ENCODE data around the gene YWHAG.
"Not testable (repeated sequence)": the region's sequence is repeated elsewhere in the genome, so short reads cannot be mapped to it uniquely, and the experiment has no call there.

YWHAG gene

GRCh38 chr7:76338298-76339084 is 20.3 kb downstream of the YWHAG start:
- Histone ChIP-seq H3K4me3 (ENCODE audit: insufficient read depth, low read depth, low read length) (no peak overlapping the region), H3K27me3 (ENCODE audit: control insufficient read depth, insufficient read depth, low read length, poor library complexity, severe bottlenecking) (no peaks in the 10 kb centered on the region), H3K4me1 (ENCODE audit: control insufficient read depth, insufficient read depth, low read length) (no peaks in the 10 kb centered on the region), H3K9me3 (ENCODE audit: control insufficient read depth, low read length) (no peaks in the 10 kb centered on the region), H3K27ac (ENCODE audit: insufficient read depth, low read depth, low read length, poor library complexity, severe bottlenecking) (no peak overlapping the region), H3K36me3 (ENCODE audit: control insufficient read depth, insufficient read depth, low read length) (peaks cover 19% of the 10 kb centered on the region)
- WGBS, 2 experiments = 93 to 95% methylated on average over 8 to 9 of the region's 9 CpGs

DNA sequence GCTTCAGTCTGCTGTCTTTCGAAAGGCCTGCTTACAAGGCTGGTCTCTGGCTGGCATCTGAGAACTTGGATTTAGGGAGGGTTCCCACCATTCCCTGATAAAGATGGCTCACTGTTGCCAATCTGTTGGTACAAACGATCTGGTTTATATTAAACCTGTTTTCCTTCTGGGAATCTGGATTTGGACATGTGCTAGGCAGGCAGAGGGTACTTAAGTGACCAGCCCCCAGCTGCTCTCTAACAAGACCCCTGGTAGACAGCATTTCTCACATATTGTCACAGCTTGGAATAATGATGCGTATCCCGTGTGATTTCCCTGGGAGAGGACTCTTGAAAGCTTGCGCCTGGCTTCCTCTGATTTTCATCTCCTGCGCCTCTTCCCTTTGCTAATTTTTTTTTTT is 21.6 kb downstream of the YWHAG start:
- Histone ChIP-seq H3K9me3 (ENCODE audit: control insufficient read depth, low read length) (no peaks in the 10 kb centered on the region), H3K36me3 (ENCODE audit: control insufficient read depth, insufficient read depth, low read length) (peaks cover 19% of the 10 kb centered on the region), H3K4me1 (ENCODE audit: control insufficient read depth, insufficient read depth, low read length) (no peaks in the 10 kb centered on the region), H3K27me3 (ENCODE audit: control insufficient read depth, insufficient read depth, low read length, poor library complexity, severe bottlenecking) (no peaks in the 10 kb centered on the region), H3K4me3 (ENCODE audit: insufficient read depth, low read depth, low read length) (no peak overlapping the region), H3K27ac (ENCODE audit: insufficient read depth, low read depth, low read length, poor library complexity, severe bottlenecking) (no peak overlapping the region)
- 92 to 94% methylated on average over 6 of the region's 6 CpGs for WGBS, 2 experiments

DNA sequence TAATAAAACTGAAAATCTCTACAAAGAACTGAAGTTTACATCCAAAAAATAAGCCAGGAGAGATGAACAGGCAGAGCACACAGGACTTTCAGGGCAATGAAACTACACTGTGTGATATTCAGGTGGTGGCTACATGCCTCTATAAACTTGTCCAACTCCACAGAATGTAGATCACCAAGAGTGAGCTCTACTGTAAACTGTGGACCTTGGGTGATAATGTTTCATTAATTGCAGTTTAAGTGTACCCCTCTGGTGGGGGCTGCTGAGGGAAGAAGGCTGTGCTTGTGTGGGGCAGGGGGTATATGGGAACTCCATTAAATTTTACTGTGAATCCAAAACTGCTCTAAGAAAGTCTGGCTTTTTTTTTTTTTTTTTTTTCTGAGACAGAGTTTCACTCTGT is 22.7 kb downstream of the YWHAG start:
- peaks cover 11% of the 10 kb centered on the region for H3K36me3 ChIP-seq (ENCODE audit: control insufficient read depth, insufficient read depth, low read length)
- H3K27me3 ChIP-seq (ENCODE audit: control insufficient read depth, insufficient read depth, low read length, poor library complexity, severe bottlenecking) = no peaks in the 10 kb centered on the region
- H3K27ac ChIP-seq (ENCODE audit: insufficient read depth, low read depth, low read length, poor library complexity, severe bottlenecking) = no peak overlapping the region
- no peaks in the 10 kb centered on the region for H3K9me3 ChIP-seq (ENCODE audit: control insufficient read depth, low read length)
- no peak overlapping the region for H3K4me3 ChIP-seq (ENCODE audit: insufficient read depth, low read depth, low read length)
- H3K4me1 ChIP-seq (ENCODE audit: control insufficient read depth, insufficient read depth, low read length) = no peaks in the 10 kb centered on the region

DNA sequence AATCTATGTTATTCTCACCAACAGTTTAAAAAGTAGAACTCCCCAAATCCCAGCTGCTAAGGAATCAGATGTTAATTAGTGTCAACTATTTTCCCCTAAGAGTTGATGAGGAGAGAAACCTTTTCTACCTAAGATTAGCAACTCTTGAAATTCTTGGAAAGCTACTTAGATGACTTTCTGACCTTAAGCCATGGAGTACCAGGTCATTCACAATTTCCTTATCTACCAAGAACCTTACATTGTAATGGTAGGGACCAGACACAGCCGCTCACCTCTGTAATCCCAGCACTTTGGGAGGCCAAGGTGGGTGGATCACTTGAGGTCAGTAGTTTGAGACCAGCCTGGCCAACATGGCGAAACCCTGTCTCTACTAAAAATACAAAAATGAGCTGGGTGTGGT is 23.4 kb downstream of the YWHAG start:
- 91 to 95% methylated on average over 2 of the region's 2 CpGs for WGBS, 2 experiments
- H3K4me1 ChIP-seq (ENCODE audit: control insufficient read depth, insufficient read depth, low read length); H3K27me3 ChIP-seq (ENCODE audit: control insufficient read depth, insufficient read depth, low read length, poor library complexity, severe bottlenecking); H3K9me3 ChIP-seq (ENCODE audit: control insufficient read depth, low read length); H3K4me3 ChIP-seq (ENCODE audit: insufficient read depth, low read depth, low read length); H3K27ac ChIP-seq (ENCODE audit: insufficient read depth, low read depth, low read length, poor library complexity, severe bottlenecking): not testable (repeated sequence)
- H3K36me3 ChIP-seq (ENCODE audit: control insufficient read depth, insufficient read depth, low read length) = peaks cover 14% of the 10 kb centered on the region

DNA sequence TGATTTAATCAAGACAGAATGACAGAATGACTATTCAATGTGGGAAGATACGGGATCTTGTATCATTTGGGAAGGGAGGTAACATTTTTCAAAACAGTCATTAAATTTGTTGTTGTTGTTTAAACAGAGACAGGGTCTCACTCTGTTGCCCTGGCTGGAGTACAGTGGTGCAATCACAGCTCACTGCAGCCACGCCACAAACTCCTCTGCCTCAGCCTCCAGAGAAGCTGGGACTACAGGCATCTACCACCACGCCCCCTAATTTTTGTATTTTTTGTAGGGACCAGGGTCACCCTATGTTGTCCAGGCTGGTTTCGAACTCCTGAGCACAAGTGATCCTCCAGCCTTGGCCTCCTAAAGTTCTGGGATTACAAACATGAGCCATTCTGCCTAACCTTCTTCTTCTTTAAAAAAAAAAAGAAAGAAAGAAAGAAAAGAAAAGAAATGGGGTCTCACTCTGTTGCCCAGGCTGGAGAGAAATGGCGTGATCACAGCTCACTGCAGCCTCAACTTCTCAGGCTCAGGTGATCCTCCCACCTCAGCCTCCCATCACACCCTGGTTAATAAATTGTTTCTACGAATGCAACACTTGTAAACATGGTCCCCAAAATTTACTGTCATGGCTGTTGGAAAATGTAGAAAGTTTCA is 24.3 kb downstream of the YWHAG start:
- Histone ChIP-seq H3K27ac (ENCODE audit: insufficient read depth, low read depth, low read length, poor library complexity, severe bottlenecking) (no peak overlapping the region), H3K9me3 (ENCODE audit: control insufficient read depth, low read length) (no peaks in the 10 kb centered on the region), H3K4me3 (ENCODE audit: insufficient read depth, low read depth, low read length) (no peak overlapping the region), H3K27me3 (ENCODE audit: control insufficient read depth, insufficient read depth, low read length, poor library complexity, severe bottlenecking) (no peaks in the 10 kb centered on the region), H3K4me1 (ENCODE audit: control insufficient read depth, insufficient read depth, low read length) (no peaks in the 10 kb centered on the region), H3K36me3 (ENCODE audit: control insufficient read depth, insufficient read depth, low read length) (peaks cover 17% of the 10 kb centered on the region)
- WGBS, 2 experiments = 95 to 96% methylated on average over 6 of the region's 6 CpGs

DNA sequence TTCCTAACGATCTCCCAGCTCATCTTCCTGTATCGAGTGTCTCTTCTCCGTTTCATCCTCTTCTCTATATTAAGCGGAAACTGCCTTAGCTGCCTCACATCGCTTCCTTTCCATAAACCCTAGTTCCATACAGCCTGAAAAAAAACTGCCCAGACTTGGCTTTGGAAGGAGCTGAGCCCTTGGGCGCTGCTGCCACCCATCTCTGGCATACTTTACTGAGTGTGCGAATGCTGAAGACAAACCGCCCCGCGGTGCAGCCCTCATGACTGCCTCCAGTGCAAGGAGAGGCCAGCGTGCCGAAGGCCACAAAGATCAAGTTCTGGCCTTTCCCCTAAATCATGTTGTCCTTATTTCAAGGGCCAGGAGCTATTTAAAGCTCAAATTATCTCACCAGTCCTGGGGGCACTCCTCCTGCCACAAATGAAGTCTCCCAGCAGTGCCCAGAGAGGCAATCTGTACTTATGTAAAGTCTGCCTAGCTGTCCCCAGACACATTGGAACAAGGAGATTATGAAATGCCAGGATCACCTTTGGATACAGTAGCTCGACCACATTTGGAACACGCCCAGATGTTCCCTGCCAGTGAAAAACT is 25.2 kb downstream of the YWHAG start:
- no peaks in the 10 kb centered on the region for H3K27me3 ChIP-seq (ENCODE audit: control insufficient read depth, insufficient read depth, low read length, poor library complexity, severe bottlenecking)
- WGBS, 2 experiments = 95% methylated on average over 14 of the region's 14 CpGs
- H3K36me3 ChIP-seq (ENCODE audit: control insufficient read depth, insufficient read depth, low read length) = peaks cover 17% of the 10 kb centered on the region
- H3K4me1 ChIP-seq (ENCODE audit: control insufficient read depth, insufficient read depth, low read length) = no peaks in the 10 kb centered on the region
- no peak overlapping the region for H3K4me3 ChIP-seq (ENCODE audit: insufficient read depth, low read depth, low read length)
- H3K27ac ChIP-seq (ENCODE audit: insufficient read depth, low read depth, low read length, poor library complexity, severe bottlenecking) = no peak overlapping the region
- no peaks in the 10 kb centered on the region for H3K9me3 ChIP-seq (ENCODE audit: control insufficient read depth, low read length)

DNA sequence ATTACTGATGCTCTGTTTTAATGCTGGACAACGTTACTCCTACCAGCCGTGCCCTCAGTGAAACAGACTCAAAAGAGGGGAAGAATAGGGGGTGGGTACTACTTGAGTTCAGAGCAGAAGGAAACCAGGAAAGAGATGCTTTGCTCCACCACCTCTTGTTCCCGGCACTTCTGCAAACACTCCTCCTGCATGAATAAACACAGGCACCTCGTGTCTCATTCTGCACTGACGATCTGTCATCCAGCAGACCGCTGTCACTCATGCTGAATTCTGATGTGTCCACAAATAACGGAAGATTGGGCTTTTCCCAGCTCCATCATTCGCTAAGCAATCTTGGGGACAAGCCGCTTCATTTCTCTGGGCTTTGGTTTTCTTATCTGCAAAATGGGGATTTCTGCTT is 26.7 kb downstream of the YWHAG start:
- whole genome bisulfite sequencing, 2 experiments = 92 to 93% methylated on average over 9 of the region's 9 CpGs
- no peaks in the 10 kb centered on the region for H3K9me3 ChIP-seq (ENCODE audit: control insufficient read depth, low read length)
- peaks cover 19% of the 10 kb centered on the region for H3K36me3 ChIP-seq (ENCODE audit: control insufficient read depth, insufficient read depth, low read length)

GRCh38 chr7:76330673-76331072 is 28.1 kb downstream of the YWHAG start:
- Histone ChIP-seq H3K27ac (ENCODE audit: insufficient read depth, low read depth, low read length, poor library complexity, severe bottlenecking) (no peak overlapping the region), H3K27me3 (ENCODE audit: control insufficient read depth, insufficient read depth, low read length, poor library complexity, severe bottlenecking) (no peaks in the 10 kb centered on the region), H3K4me1 (ENCODE audit: control insufficient read depth, insufficient read depth, low read length) (no peaks in the 10 kb centered on the region), H3K36me3 (ENCODE audit: control insufficient read depth, insufficient read depth, low read length) (peaks cover 22% of the 10 kb centered on the region), H3K9me3 (ENCODE audit: control insufficient read depth, low read length) (no peaks in the 10 kb centered on the region), H3K4me3 (ENCODE audit: insufficient read depth, low read depth, low read length) (no peak overlapping the region)
- 93 to 95% methylated on average over 5 of the region's 5 CpGs for WGBS, 2 experiments

More for the DNA sequence above, 26.7 kb downstream of the YWHAG start:
- Histone ChIP-seq H3K27me3 (ENCODE audit: control insufficient read depth, insufficient read depth, low read length, poor library complexity, severe bottlenecking) (no peaks in the 10 kb centered on the region), H3K4me3 (ENCODE audit: insufficient read depth, low read depth, low read length) (no peak overlapping the region), H3K27ac (ENCODE audit: insufficient read depth, low read depth, low read length, poor library complexity, severe bottlenecking) (no peak overlapping the region), H3K4me1 (ENCODE audit: control insufficient read depth, insufficient read depth, low read length) (no peaks in the 10 kb centered on the region)

DNA sequence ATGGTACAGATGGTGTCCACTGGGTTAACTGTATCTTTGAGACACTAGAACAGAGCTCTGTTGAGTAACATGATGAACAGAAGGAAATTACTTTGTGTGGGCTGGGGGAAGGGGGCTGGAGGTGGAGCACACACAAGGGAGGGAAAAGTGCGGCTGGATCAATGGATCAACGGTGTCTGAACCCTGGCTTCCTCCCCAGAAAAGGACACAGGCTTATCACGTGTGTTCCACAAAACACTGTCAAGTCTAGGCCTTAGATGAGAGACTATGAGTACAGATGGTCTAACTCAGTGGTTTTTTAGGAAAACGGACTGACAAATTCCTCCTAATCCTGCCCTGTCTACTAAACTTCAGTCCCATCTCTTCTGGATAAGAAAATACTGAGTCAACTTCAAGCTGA is 28.5 kb downstream of the YWHAG start:
- WGBS, 2 experiments = 94 to 98% methylated on average over 4 of the region's 4 CpGs
- no peaks in the 10 kb centered on the region for H3K9me3 ChIP-seq (ENCODE audit: control insufficient read depth, low read length)

DNA sequence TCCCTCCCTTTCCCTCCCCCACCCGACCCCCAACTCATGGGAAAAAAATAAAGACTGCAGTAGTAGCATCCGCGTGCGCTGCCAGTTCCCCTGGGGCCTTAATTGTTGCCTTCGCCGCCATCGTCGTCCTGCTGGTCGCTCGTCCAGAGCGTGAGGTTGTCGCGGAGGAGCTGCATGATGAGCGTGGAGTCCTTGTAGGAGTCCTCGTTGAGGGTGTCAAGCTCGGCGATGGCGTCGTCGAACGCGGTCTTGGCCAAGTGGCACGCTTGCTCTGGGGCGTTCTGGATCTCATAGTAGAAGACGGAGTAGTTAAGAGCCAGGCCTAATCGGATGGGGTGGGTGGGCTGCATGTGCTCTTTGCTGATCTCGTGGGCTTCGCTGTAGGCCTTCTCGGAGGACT is 29.3 kb downstream of the YWHAG start:
- Histone ChIP-seq H3K4me3 (ENCODE audit: insufficient read depth, low read depth, low read length) (no peak overlapping the region), H3K27me3 (ENCODE audit: control insufficient read depth, insufficient read depth, low read length, poor library complexity, severe bottlenecking) (no peaks in the 10 kb centered on the region), H3K4me1 (ENCODE audit: control insufficient read depth, insufficient read depth, low read length) (no peaks in the 10 kb centered on the region), H3K9me3 (ENCODE audit: control insufficient read depth, low read length) (no peaks in the 10 kb centered on the region), H3K36me3 (ENCODE audit: control insufficient read depth, insufficient read depth, low read length) (peaks cover 25% of the 10 kb centered on the region), H3K27ac (ENCODE audit: insufficient read depth, low read depth, low read length, poor library complexity, severe bottlenecking) (no peak overlapping the region)
- 94% methylated on average over 29 of the region's 29 CpGs for WGBS, 2 experiments

More for the DNA sequence above, 28.5 kb downstream of the YWHAG start:
- Histone ChIP-seq H3K4me1 (ENCODE audit: control insufficient read depth, insufficient read depth, low read length) (no peaks in the 10 kb centered on the region), H3K4me3 (ENCODE audit: insufficient read depth, low read depth, low read length) (no peak overlapping the region), H3K36me3 (ENCODE audit: control insufficient read depth, insufficient read depth, low read length) (peaks cover 25% of the 10 kb centered on the region), H3K27me3 (ENCODE audit: control insufficient read depth, insufficient read depth, low read length, poor library complexity, severe bottlenecking) (no peaks in the 10 kb centered on the region), H3K27ac (ENCODE audit: insufficient read depth, low read depth, low read length, poor library complexity, severe bottlenecking) (no peak overlapping the region)

Measured in ectodermal cell (in vitro differentiated cells).